Astrocyte (in vitro differentiated cells and primary cell): ENCODE results near the gene HDGFL3. TPM values are rescaled to one million over a fixed set of nuclear protein-coding genes. Genes with fewer than 3 reads are reported as not detected.

Source experiments
- DNase-seq: peaks from one replicate; pipeline ENCODE4 v3.0.0-alpha.2; 2010; ENCODE audit warnings: low read depth
- FAIRE-seq: peaks from 2 replicates; lab custom pipeline; 2011; peaks lifted over from hg19 to GRCh38; lab: Jason Lieb, UNC
- H2AFZ ChIP-seq: 2 replicates; pipeline ENCODE4 v1.6.0; 2012; ENCODE audit warnings: low read depth, low read length, inconsistent platforms
- H3K27ac ChIP-seq: 2 replicates; pipeline ENCODE4 v1.5.1; 2011; ENCODE audit warnings: low read depth, low read length, inconsistent platforms
- H3K27me3 ChIP-seq: 2 replicates; pipeline ENCODE4 v1.6.0; 2011; ENCODE audit warnings: low read length, inconsistent platforms; ENCODE audit not compliant: insufficient read depth
- H3K36me3 ChIP-seq: 2 replicates; pipeline ENCODE4 v1.5.1; 2011; ENCODE audit warnings: low read length, inconsistent platforms; ENCODE audit not compliant: insufficient read depth
- H3K4me1 ChIP-seq: 2 replicates; pipeline ENCODE4 v1.5.1; 2011; ENCODE audit warnings: low read length, inconsistent platforms; ENCODE audit not compliant: insufficient read depth
- H3K4me2 ChIP-seq: 2 replicates; pipeline ENCODE4 v1.6.0; 2012; ENCODE audit warnings: low read length, inconsistent platforms
- H3K4me3 ChIP-seq: 2 replicates; pipeline ENCODE4 v1.5.1; 2011; ENCODE audit warnings: low read depth, mild to moderate bottlenecking, low read length, inconsistent platforms; ENCODE audit not compliant: insufficient read depth
- H3K79me2 ChIP-seq: 2 replicates; pipeline ENCODE4 v1.6.0; 2012; ENCODE audit warnings: mild to moderate bottlenecking, low read length, inconsistent platforms; ENCODE audit not compliant: insufficient read depth
- H3K9ac ChIP-seq: 2 replicates; pipeline ENCODE4 v1.6.0; 2012; ENCODE audit warnings: mild to moderate bottlenecking, low read length, inconsistent platforms
- H3K9me3 ChIP-seq: 2 replicates; pipeline ENCODE4 v1.5.1; 2012; ENCODE audit warnings: low read depth, mild to moderate bottlenecking, low read length, inconsistent platforms; ENCODE audit not compliant: insufficient read depth
- H4K20me1 ChIP-seq: 2 replicates; pipeline ENCODE4 v1.6.0; 2012; ENCODE audit warnings: low read length, inconsistent platforms; ENCODE audit not compliant: insufficient read depth
- H3K27ac Mint-ChIP-seq: one replicate; pipeline ENCODE4 v1.8.0; 2021; ENCODE audit warnings: mild to moderate bottlenecking, mixed read lengths; ENCODE audit not compliant: unreplicated experiment
- H3K27me3 Mint-ChIP-seq: one replicate; pipeline ENCODE4 v1.8.0; 2021; ENCODE audit warnings: low read depth, mixed read lengths; ENCODE audit not compliant: unreplicated experiment
- H3K36me3 Mint-ChIP-seq: one replicate; pipeline ENCODE4 v1.8.0; 2021; ENCODE audit warnings: low read depth, mixed read lengths; ENCODE audit not compliant: unreplicated experiment
- H3K4me1 Mint-ChIP-seq: one replicate; pipeline ENCODE4 v1.8.0; 2021; ENCODE audit warnings: low read depth, mixed read lengths; ENCODE audit not compliant: unreplicated experiment
- H3K4me3 Mint-ChIP-seq: one replicate; pipeline ENCODE4 v1.8.0; 2021; ENCODE audit warnings: mild to moderate bottlenecking, moderate library complexity, mixed read lengths; ENCODE audit not compliant: unreplicated experiment
- H3K9me3 Mint-ChIP-seq: one replicate; pipeline ENCODE4 v1.8.0; 2021; ENCODE audit warnings: mild to moderate bottlenecking, mixed read lengths; ENCODE audit not compliant: unreplicated experiment
- EZH2 ChIP-seq: IDR thresholded peaks from 2 replicates; pipeline ENCODE4 v1.6.1; 2012; ENCODE audit warnings: mild to moderate bottlenecking, low read length, inconsistent platforms; ENCODE audit not compliant: insufficient read depth
- total RNA-seq: library from RNA; stranded (reverse); gene quantifications from 2 replicates; pipeline ENCODE4 v1.2.1, GENCODE V29; 2021
- TF ChIP-seq, protein P1 (sequence below): IDR thresholded peaks from 2 replicates; pipeline ENCODE4 v1.5.1; 2011; ENCODE audit warnings: low read depth, mild to moderate bottlenecking, inconsistent platforms, low read length, moderate library complexity; ENCODE audit not compliant: insufficient read depth

Gene HDGFL3
- total RNA-seq, 1 donor from 2014 or later = 91.9 TPM

DNA sequence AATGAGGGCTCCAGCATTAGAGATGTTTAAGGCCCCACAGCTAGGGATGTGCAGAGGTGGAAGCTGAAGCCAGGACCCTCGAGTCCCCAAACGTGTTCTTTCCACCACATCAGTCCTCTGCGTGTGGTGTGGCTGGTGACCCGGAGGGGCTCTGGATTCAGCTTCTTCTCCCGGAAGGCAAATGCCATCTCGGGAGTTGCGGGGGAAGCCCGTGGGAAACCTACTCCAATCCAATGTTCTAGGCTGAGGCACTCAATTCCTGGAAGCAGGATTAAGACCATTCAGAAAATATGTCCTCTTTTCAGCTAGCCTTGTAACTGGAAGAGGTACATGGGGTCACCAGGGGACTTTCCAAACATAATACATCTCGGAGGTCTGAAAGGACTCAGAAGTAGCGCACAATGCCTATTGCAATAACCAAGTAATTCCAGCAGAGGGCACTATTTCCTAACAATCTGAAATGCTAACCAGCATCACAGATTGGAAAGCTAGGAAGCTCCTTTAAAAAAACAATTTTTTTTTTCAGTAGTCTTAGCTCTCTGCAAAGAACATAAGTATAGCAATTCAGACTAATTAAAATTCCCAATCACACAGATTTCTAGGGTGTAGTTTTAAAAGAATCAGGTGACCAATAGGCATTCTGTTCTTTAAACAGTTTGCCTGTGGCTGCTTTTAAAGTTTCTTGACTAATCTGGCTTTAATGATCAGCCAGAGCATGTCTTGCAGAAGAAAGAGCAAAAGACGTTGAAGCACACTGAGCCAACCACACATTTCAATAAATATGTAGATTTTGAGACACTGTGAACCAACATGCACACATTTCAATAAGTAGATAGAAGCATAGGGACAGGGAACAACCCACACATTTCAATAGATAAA, 40.8 kb upstream of the HDGFL3 start:
- Histone ChIP-seq H3K36me3 (no peaks in the 10 kb centered on the region), H4K20me1 (no peaks in the 10 kb centered on the region), H3K9me3 (no peaks in the 10 kb centered on the region), H2AFZ (no peak overlapping the region), H3K9ac (no peak overlapping the region), H3K27ac (no peak overlapping the region), H3K4me3 (no peak overlapping the region), H3K4me1 (no peaks in the 10 kb centered on the region), H3K79me2 (no peaks in the 10 kb centered on the region), H3K4me2 (peak overlapping the region; percentile 24), H3K27me3 (peaks cover 8% of the 10 kb centered on the region)
- peak; percentile 39 for FAIRE-seq
- no peak overlapping the region for H3K4me3 Mint-ChIP-seq
- TF ChIP-seq EZH2 = no peak
- TF ChIP-seq, protein P1, sequence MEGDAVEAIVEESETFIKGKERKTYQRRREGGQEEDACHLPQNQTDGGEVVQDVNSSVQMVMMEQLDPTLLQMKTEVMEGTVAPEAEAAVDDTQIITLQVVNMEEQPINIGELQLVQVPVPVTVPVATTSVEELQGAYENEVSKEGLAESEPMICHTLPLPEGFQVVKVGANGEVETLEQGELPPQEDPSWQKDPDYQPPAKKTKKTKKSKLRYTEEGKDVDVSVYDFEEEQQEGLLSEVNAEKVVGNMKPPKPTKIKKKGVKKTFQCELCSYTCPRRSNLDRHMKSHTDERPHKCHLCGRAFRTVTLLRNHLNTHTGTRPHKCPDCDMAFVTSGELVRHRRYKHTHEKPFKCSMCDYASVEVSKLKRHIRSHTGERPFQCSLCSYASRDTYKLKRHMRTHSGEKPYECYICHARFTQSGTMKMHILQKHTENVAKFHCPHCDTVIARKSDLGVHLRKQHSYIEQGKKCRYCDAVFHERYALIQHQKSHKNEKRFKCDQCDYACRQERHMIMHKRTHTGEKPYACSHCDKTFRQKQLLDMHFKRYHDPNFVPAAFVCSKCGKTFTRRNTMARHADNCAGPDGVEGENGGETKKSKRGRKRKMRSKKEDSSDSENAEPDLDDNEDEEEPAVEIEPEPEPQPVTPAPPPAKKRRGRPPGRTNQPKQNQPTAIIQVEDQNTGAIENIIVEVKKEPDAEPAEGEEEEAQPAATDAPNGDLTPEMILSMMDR = peak; percentile 96
- peaks cover 31% of the 10 kb centered on the region for H3K27me3 Mint-ChIP-seq
- H3K27ac Mint-ChIP-seq = no peak overlapping the region
- peak; percentile 38 for DNase-seq
- peaks cover 5% of the 10 kb centered on the region for H3K4me1 Mint-ChIP-seq
- H3K9me3 Mint-ChIP-seq = peaks cover 5% of the 10 kb centered on the region
- H3K36me3 Mint-ChIP-seq = no peaks in the 10 kb centered on the region

DNA sequence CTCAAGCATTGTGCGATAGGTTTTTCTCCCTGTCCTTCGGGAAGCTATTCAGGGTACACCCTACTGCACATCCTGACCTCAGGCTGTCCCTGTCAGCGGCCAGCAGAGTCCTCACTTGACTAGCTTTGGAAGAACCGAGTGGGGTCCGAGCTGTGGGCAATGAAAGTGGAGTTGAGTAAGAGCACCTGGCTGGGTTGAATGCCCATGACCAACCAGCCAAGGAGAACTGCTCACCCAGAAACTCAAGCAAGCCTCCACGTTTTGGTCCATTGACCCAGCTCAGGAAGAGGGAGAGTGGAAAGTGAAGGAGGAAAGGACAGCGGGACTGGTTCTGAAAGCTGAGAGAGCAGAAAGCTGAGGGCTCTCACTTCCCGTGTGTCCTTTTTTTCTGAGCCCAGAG, 36.0 kb upstream of the HDGFL3 start:
- Histone ChIP-seq H3K9ac (no peak overlapping the region), H3K79me2 (no peaks in the 10 kb centered on the region), H3K27me3 (peaks cover 8% of the 10 kb centered on the region), H3K9me3 (no peaks in the 10 kb centered on the region), H3K4me3 (no peak overlapping the region), H3K36me3 (no peaks in the 10 kb centered on the region), H3K4me1 (no peaks in the 10 kb centered on the region), H2AFZ (no peak overlapping the region), H3K27ac (no peak overlapping the region), H4K20me1 (no peaks in the 10 kb centered on the region), H3K4me2 (no peak overlapping the region)
- DNase-seq (no peak), FAIRE-seq (no peak)
- Mint-ChIP-seq H3K4me3 (no peak overlapping the region), H3K27me3 (peaks cover 21% of the 10 kb centered on the region), H3K27ac (no peak overlapping the region), H3K4me1 (peaks cover 2% of the 10 kb centered on the region), H3K9me3 (peaks cover 3% of the 10 kb centered on the region), H3K36me3 (no peaks in the 10 kb centered on the region)
- TF ChIP-seq EZH2 = no peak
- TF ChIP-seq, protein P1 = no peak

DNA sequence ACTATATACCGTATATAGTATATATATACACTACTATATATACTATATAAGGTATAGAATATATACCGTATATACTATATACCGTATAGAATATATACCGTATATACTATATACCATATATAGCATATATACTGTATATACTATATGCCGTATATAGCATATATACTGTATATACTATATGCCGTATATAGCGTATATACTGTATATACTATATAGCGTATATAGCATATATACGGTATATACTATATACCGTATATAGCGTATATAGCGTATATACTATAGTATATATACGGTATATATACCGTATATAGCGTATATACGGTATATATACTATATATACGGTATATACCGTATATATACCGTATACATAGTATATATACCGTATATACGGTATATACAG, 22.6 kb upstream of the HDGFL3 start:
- Histone ChIP-seq H3K9me3 (no peaks in the 10 kb centered on the region), H3K27me3 (no peaks in the 10 kb centered on the region), H3K9ac (no peak overlapping the region), H3K4me1 (no peaks in the 10 kb centered on the region), H3K4me2 (no peak overlapping the region), H3K79me2 (no peaks in the 10 kb centered on the region), H2AFZ (no peak overlapping the region), H4K20me1 (no peaks in the 10 kb centered on the region), H3K27ac (no peak overlapping the region), H3K4me3 (no peak overlapping the region), H3K36me3 (no peaks in the 10 kb centered on the region)
- DNase-seq (no peak), FAIRE-seq (no peak)
- Mint-ChIP-seq H3K4me1 (no peaks in the 10 kb centered on the region), H3K27me3 (peaks cover 3% of the 10 kb centered on the region), H3K36me3 (no peaks in the 10 kb centered on the region), H3K9me3 (peaks cover 4% of the 10 kb centered on the region), H3K27ac (no peak overlapping the region), H3K4me3 (no peak overlapping the region)
- TF ChIP-seq, protein P1 = no peak
- TF ChIP-seq EZH2 = no peak
